ENCODE measurements around the gene ATP1A1.

- TF ChIP-seq POLR2A (IDR thresholded peaks at IDR 0.05), result no peak
- no peak for TF ChIP-seq CTCF (IDR thresholded peaks at IDR 0.05)
Observed at GRCh38 chr1:116402333-116402732, 29.3 kb downstream of the ATP1A1 start.
